Stimulated activated CD8-positive, alpha-beta memory T cell treated with anti-CD3 and anti-CD28 coated beads, Interleukin-12 subunit alpha, Interleukin-12 subunit beta, amount 100 ng/mL, for 4 hours (primary cell): Measurements from ENCODE around the gene PARD3.

Experiments used
- DNase-seq: peaks from one replicate; pipeline ENCODE4 v3.0.0-alpha.2; 2020; ENCODE audit warnings: low read depth

PARD3 gene

DNA sequence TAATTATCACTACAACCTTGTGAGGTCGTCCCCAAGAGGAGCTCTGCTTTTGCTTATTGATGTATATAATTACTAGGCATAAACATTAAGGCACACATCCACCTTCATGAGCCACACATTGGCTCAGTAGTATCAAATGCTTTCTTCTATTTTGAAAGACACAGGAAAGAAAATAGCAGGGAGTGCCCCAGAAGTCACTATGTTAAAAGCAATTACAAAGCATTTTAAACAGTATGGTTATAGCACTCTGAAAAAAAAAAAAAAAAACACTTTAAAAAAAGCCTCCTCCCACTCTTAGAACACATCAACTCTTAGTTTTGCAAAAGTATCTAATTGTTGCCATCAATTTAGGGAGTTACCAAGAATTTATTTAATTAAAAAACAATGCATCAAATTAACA, 474.2 kb downstream of the PARD3 start:
- no peak for DNase-seq

DNA sequence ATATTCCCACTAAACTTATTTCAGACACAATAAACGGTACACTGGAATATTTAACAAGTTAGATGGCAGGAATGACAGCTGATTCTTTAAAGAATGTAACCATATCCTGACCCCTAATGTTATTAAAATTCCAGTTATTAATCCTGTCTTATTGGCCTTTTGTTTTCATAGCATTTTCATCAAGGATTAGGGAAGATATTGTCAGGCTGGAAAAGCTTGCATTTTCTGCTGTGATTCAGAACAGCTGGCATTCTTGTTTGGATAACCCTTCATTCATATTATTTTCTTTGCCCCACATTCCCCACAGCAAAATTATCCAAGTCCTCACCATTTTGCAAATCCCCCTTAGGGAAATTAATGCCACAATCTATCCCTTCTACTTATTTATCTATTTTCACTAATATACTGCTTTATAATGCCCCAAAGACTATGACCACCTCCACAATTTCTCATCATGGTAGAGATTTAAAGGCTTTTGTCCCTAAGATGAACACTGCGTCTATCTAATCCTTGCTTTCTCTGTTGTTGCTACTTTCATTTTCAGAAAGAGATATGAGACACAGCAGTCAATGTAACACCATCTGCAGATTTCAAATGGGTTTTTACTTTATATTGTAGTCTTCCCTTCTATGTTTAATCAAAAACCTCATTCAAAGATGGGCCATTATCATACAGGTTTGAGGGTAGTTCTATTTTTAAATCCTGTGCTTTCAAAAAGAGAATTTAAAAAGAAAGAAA, 475.1 kb downstream of the PARD3 start:
- no peak for DNase-seq

- no peak for DNase-seq
Measured at GRCh38 chr10:34337917-34338316, 477.2 kb downstream of the PARD3 start.

- no peak for DNase-seq
Measured at GRCh38 chr10:34335960-34336690, 479.0 kb downstream of the PARD3 start.

DNA sequence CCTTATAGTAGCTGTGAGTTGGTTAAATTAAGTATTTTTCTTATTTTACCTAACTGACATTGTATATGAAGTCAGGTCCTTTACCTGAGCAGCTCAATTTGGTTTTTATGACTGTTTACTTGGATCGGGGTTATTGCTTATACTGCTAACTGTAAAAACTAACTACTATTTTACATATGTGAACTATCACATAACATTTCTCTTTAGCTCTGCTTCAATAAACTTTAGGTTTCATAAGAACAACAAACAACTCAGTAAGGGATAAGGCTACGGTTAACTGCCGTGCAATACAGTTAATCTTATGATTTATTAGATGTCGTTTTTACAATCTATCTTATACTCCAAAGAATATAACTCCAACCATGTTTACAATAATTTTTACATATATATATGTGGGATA, 480.2 kb downstream of the PARD3 start:
- no peak for DNase-seq

GRCh38 chr10:34333513-34333912, 481.6 kb downstream of the PARD3 start:
- DNase-seq, result no peak

- no peak for DNase-seq
Measured at GRCh38 chr10:34327184-34327583, 487.9 kb downstream of the PARD3 start.

DNA sequence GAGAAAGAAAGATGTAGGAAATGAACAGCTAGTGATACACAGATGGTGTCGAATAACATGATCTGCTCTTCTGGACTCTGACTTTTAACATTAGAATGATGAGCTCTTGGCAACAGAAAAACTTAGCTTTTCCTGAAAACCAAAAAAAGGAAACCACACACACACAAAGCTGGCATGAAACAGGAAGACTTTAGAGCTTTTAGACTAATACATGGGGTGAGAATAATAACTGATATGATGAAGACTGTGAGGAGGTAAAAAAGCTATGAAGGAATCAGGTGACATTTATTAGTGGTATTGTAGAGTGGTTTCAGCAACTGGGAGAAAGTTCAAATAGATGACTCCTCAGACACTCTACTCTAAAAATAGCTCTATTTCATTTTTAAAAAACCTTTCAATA, 491.9 kb downstream of the PARD3 start:
- no peak for DNase-seq

GRCh38 chr10:34320265-34320664, 494.8 kb downstream of the PARD3 start:
- no peak for DNase-seq

DNA sequence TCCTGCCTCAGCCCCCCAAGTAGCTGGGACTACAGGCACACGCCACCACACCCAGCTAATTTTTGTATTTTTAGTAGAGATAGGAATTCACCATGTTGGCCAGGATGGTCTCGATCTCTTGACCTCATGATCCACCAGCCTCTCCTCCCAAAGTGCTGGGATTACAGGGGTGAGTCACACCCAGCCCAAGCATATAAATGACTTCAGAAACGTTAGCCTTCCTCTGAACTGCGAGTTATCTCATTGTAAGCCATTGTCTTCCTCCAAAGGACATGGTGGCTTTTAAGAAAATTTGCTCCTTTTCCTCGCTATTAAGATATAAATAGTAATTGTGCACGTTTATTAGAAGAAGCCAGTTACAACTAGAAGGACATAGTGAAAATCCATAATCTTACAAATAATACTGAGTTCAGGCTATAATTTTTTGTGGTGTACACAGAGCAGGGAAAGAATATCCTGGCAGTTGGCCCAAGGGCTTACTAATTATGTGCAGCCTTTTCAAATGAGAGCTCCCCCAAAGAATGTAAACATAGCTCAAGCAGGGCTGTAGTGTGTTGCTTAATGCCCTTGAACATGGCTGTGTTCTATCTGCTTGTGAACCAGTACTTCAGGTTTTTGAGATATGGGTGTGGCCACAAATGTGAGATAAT, 495.8 kb downstream of the PARD3 start:
- DNase-seq, result no peak

GRCh38 chr10:34316154-34316553, 498.9 kb downstream of the PARD3 start:
- DNase-seq, result no peak

- DNase-seq, result no peak
Measured at GRCh38 chr10:34314457-34314856, 500.6 kb downstream of the PARD3 start.

- DNase-seq, result no peak
Measured at GRCh38 chr10:34313888-34314287, 501.2 kb downstream of the PARD3 start.

DNA sequence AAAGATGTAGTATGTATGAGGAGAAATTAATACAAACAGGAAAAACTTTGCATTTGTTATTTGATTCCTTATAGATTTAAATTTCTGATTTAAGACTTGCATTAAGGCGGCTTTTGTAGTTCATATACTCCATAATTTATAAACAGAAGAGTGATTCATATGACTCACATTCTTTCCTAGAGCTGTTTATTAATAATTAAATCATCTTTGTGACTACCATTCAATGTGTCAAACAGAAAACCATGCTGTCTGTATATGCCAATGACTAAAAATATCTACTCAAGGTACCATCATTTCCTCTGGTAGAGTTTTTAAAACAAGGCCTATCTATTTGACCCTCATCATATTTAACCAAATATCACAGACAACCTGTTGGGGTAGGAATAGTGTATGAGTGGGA, 501.7 kb downstream of the PARD3 start:
- no peak for DNase-seq

GRCh38 chr10:34311679-34312078, 503.4 kb downstream of the PARD3 start:
- no peak for DNase-seq

DNA sequence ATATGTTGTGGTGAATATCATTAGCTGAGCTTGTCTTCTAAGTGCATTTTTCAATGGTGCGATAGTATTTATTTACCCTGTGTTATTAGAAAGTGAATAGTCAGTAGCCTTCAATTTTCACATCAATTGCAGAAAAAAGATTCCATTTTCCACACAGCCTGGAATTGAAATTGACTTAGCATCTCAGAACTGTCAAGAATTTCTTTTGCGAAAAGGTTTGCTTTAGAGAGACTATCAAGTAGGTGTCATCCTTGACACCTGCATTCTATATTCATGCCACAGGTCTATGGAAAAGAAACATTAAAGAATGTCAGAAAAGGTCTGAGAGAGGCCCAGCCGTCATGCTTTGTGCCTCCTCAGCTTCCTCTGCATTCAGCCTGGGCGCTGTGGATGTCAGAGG, 504.9 kb downstream of the PARD3 start:
- DNase-seq, result no peak

GRCh38 chr10:34305189-34305588, 509.9 kb downstream of the PARD3 start:
- DNase-seq, result no peak

DNA sequence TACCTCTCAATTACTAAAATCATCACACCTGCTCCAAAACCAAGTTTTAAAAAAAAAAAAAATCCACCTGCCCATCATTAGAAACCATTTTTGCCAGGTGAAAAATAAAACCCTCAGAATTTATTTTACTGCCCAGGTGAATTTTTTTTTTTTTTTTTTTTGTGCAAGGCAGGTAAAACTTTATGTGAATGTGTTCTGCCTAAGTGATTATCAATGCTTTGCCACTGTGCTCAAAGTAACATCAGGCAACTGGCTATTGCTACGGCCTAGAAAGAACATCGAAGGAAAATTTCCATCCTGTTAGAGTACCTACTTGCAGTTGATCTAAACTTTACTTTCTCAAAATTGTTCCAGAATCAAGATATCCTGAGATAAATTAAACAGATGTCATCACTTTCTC, 512.1 kb downstream of the PARD3 start:
- no peak for DNase-seq

DNA sequence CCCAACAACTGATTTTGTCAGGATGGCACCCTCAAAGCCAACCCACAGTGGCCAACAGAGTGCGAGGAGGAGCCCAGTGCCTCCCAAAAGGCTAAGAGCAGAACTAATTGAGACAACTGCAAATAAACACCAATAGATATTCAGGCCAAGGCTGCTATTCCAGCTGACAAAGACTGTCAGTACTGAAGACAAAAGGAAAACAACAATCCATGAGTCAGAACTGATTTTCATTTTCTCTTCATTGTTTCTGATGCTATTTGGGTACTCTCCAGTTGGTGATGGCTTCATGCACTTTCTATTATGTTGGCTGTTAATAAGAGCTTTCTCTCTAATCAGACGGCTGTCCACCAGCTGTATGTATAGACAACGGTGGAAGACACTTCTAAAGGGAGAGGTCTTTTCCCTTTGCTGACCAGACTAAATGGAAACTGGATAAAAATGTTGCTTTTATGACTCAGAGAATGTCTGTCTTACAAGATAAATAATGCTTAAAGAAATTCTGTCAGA, 515.9 kb downstream of the PARD3 start:
- DNase-seq, result no peak

DNA sequence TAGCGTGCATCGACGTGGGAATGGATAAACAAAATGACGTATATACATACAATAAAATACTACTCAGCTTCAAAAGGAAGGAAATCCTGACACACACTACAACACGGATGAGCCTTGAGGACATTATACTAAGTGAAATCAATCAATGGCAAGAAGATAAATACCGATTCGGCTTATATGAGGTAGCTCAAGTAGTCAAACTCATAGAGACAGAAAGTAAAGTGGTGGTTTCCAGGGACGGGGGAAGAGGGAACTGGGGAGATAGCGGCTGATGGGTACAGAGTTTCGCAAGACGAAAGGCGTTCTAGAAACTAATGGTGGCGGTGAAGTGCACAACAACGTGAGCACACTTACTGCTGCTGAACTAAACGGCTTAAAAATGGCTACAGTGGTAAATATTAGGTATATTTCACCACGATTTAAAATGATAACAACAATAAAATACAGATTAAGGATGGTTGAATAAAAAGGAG, 516.7 kb downstream of the PARD3 start:
- no peak for DNase-seq

GRCh38 chr10:34297541-34298345, 517.4 kb downstream of the PARD3 start:
- no peak for DNase-seq

- no peak for DNase-seq
Measured at GRCh38 chr10:34295142-34295548, 520.0 kb downstream of the PARD3 start.
